GM19324 (cell line): ENCODE results near the gene DCN.

Experiments used
- ATAC-seq: cut with Tn5 transposase; IDR thresholded peaks from one replicate; pipeline ENCODE4 v1.9.1; 2021; ENCODE audit warnings: mild to moderate bottlenecking, moderate library complexity; ENCODE audit not compliant: unreplicated experiment, low FRiP score

DCN gene

DNA sequence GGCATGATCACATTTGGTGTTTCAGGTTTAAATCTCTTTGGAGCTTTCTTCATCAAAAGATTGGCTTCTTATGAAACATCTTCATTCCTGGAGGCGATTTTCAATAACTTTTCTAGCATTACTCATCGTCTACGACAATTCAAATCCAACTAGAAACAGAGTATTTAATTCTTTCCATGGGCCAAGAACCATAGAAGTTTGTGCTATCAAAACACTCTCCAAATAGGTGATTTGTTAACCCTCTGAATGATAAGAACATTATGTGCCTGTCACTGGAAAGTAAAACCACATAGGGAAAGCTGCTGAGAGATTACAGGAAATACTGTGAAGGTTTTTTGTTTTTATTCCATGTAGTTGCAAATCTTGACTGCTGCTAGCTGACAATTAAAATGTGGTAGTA is 6.9 kb upstream of the DCN start:
- no peak for ATAC-seq

DNA sequence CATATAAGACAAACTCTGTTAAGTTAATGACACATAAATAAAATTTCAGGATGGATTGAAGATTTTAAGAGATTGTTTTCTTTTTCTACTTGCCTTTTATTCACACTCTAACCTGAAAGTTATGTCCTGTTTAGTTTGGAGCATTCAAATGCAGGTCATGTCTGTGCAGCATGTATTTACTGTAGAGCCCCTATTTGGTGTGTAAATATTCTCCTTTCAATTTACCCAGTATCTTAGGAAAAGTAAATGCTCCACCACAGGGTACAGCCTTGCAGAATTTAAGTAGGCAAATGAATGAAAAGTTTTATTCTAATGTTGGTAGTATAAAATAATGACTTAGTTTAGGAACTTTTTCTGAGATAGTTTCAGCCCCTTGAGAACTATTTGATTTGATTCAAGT is 6.2 kb upstream of the DCN start:
- ATAC-seq = no peak

DNA sequence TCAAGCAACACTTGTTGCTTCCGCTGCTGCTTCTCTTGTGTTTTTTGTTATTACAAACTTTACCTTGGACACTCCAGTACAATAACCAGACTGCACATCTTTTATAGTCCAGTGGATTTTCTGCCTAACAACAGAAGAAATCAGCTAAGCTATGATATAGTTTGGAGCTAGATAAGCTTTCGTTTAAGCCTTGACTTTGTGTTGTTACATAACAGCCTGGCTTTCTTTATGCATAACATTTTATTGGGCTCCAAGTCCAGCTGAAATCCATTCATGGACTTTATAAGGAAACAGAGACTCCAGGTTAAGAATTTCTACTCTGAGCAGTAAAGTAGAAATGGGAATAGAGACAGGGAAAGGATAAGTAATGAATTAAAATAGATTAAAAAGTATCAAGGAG is 3.5 kb upstream of the DCN start:
- ATAC-seq = no peak

DNA sequence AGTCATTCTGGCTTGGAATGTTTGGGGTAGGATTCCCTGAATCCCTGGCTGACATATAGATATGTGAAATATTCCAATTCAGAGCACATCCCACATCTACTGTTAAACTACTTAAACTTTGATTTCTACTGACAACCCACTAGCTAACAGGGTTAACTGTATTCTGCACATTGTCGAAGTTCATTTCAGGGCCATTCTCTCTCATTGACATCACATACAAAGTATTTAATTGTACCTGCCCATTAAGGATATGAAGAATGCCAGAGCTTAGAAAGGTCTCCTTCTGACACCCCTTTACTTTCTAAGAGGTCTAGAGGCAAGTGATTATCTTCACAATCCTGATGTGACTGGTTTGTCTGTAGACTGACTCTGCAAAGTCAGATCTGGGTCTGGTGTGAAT is 2.8 kb upstream of the DCN start:
- no peak for ATAC-seq

DNA sequence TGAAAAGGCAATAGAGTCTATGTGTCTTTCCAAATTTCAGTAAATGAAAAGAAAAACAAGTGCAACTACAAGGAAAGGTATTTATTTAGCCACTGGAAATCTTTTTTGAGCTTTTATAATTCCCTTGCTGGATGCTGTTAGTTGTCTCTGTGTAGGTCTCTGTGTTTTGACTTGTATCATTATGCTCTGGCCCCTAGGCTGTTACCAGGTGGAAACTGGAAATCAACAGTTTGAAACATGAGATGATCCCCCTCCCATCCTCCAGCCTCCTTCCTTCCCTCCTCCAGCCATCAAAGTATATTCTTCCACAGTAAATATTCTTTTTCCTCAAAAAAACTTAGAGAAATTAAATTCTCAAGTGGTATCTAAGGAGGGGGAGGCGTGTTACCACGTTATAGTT is 934 bp upstream of the DCN start:
- ATAC-seq = no peak

DNA sequence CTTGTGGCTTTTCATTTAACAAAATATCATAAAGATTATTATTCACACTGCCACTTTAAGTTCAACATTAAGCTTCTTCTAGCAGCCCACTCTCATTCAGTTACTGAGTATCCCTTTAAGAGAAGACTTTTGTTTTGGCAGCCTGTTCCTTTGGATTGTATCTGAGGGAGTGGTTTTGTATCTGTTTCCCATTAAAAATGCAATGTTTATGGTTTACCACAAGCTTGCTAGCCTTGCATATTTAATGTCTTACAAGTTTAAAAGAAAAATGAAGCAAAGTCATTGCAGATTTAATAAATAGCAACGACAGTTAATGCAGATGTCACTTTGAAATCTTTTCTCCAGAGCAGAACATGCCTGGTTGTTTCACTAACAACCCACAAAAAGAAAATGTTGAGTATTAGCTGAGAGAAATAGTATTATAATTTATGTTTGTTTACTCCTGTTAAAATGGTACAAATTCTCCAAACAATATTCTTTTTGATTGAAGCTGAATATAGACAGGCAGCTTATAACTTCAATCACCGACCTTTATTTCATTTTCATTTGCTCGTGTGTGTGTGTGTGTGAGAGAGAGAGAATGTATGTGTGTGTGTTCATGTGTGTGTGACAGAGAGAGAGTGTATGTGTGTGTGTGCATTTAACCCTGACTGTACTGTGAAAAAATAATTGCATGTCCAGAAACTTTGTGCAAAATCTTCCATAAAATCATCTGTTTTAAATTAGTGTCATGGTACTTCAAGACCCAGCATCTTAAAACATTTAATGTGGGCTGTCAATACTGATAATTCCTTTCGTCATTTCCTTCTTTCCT is 1.8 kb downstream of the DCN start:
- ATAC-seq = no peak

DNA sequence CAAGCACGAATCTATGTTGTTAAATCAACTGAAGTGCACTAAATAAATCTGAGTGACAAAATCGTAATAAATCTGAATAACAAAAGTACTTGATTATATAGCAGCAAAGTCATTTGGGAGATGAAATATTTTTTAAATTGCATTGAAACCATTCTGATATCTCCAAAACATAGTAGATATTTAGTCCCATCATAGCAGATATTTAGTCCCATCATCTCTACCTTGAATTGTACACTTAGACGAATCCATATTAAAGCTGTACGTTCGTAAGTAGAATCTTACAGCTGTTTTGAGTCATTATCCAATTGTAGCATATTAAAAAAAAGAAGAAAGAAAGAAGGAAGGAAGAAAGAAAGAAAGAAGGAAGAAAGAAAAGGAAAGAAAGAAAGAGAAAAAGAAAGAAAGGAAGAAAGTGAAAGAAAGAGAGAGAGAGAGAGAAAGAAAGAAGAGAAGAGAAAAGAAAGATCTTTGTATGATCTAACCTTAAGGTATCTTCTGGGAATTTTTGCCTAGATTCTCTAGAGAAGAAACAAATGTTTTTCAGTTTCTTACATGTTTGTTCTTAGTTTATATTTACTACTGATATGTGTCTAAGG is 2.6 kb downstream of the DCN start:
- no peak for ATAC-seq

DNA sequence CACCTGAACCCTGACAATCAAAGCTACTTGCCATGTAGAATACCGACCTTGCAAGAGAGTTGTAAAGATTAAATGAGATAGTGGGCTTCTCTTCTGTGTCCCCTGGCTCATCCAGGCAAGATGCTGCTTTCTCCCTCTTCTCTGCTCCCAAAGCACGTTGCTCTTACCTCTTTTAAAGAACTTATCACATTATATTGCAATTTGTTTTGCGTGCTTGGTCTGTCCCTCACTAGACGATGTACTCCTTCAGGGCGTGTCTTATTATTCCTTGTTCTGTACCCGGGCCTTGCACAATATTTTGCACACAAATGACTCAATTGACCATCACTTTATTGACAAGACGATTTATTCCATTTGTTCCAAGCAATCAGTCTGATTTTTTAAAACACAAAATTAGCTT is 3.3 kb downstream of the DCN start:
- no peak for ATAC-seq

DNA sequence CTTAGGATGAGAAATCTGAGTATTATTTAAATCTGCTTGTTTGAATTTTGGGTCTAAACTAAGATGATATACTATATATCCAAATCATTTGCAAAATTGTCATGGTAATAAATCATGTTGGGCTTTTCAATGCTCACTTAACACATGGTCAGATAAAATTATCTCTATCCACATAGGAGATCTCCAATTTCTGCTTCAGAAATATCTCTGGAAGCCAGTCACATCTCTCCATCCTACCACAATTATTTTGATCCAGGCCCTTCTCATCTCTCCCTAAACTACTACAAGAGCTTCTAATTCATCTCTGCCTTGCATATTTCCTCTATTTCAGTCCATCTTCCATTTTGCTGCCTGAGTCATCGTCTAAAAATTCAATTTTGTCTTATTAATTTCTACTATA is 3.8 kb downstream of the DCN start:
- ATAC-seq = no peak

DNA sequence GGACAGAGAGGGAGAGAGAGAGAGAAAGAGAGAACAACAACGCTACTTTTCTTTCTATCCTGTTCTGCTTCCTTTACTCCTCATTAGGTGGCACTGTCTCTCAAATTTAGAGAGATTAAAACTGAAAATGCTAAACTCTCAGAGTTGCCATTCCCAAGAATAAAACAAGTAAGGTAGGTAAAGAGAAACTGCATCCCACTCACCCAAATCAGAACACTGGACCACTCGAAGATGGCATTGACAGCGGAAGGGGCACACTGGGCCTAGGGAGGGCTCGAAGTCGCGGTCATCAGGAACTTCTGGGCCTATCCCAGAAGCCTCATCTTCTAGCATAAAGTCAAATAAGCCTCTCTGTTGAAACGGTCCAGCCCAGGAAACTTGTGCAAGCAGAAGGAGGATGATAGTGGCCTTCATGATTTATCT is 4.5 kb downstream of the DCN start:
- ATAC-seq = no peak

DNA sequence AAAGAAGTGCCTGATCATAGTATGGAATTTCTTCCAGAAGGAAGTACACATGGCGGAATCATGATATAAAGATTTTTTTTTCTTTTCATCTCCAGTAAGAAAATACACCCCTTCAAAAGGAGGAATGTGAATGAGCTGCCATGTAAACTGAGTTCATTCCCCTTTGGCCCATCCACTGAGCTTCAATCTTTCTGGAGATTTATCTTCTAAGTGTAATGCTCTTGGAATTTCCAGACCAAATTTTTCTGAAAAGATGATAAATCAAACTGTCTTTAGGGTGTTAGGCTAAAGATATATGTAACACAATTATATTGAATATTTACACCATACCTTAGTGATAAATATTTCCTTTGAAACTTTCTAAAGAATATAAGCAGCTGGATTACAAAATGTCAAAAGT is 5.2 kb downstream of the DCN start:
- no peak for ATAC-seq

DNA sequence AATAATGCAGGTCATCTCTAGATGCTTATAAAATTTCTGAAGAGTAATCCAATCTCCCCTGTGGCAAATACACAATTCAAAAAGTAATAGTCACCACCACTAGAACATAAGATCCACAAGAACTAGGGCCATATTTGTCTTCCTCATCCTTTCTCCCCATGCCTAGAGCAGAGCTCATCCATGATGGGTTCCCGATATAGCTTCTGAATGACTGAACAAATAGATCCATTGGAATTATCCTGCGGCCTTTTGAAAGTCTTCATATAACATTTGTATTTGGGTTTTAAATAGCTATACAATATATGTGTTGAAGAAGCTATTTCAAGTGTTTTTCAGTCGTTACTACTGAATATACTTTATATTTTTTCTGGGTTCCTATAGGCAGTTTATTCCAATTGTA is 5.7 kb downstream of the DCN start:
- no peak for ATAC-seq

DNA sequence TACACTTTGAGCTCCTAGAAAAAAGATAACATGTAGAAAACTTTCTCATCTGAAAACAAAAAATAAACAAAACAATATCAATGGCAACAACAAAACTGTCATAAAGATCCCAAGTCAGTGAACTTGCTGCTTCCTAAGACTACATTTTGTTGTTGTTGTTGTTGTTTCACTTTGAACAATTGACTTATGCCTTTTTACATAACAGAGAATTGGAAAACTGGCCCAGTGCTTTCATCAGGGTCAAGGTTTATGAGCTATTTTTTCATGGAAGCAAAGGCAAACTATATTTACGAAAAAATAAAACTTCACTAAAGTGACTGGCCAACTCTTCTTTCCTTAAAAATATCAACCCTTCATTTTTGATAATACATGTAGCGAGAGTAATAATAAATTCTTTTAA is 6.3 kb downstream of the DCN start:
- no peak for ATAC-seq

DNA sequence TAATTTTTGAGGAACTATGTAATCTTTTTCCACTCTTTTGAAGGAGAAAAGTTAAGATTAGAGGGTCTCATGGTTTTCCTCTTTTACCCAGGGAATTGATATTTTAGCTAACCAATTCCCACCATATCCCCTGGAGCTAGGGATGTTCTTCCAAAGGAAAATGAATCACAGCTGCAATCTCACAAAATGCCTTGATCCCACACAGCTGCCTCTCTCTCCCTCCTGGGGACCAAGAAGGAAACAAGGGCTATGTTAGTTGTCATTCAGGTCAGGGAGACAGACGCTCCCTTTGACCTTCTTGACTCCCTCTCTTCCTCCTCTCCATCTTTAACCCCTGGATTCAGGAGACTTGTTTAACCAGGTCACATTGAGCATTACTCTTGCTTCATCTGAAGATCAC is 9.5 kb downstream of the DCN start:
- ATAC-seq = no peak

DNA sequence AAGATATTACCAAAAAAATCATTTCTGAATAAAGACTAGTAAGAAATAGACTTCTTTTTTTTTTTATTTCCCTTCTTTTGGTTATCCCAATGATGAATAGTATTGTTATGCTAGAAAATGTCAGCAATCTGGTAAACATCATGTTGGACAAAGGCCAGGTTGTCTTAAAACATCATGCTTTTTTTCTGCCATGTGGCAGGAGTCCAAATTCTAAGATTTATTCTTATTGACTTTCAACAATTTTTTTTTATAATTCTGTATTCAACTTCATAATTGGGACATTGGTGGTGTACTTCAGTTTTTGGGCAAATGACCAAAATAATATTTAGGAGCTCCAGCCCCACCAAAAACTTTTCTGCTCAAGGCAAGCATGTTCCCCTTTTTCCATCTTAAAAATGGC is 10.5 kb downstream of the DCN start:
- no peak for ATAC-seq

DNA sequence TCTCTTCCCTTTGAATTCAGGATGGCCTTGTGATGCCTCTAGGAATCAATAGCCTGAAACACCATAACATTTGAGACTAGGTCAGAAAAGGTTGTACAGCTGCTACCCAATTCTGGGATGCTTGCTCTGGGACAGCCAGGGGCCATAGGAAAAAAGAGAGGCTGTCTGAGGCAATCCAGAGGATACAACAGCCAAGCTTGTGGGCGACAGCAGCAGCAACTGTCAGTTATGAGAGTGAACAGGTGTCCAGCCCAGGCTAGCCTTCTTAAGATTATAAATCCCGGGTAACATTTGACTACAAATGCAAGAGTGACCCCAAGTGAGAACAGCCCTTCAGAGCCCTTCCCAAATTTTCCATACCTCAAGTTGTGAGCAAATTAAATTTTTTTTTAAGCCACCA is 11.1 kb downstream of the DCN start:
- ATAC-seq = no peak

DNA sequence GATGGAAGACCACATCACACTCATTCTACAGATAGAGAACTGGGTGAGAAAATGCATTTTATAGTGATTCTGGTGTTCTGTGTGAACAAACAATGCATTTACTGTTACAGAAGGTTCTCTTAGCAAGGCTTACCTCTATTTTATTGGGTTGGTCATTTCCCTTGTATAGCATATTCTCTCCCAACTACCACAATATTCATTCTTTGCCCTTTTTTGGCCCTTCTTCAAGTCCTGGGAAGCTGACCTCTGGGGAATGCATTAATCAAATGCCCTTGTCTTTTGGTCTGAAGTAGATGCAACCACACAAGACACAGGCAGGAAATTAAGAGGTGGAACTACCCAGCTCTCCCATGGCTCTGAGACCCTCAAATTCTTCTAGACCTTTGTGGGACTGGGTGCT is 19.5 kb downstream of the DCN start:
- ATAC-seq = no peak

DNA sequence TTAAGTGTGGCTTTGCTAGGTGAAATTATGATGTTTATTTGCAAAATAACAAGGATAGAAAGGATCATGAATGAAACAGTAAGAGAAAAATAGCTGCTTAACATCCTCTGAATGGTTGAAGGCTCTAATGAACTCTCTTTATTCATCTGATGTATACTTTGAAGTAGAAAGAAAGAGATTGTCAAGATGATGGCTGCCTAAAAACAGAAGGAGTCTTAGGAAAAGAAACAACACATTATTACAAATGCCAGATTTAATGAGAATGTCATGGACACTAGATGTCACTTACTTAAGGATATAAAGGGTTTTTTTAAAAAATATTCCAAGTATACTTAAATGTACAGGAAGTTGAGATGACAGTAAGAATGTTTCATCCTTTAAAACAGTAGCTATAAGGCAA is 21.6 kb downstream of the DCN start:
- ATAC-seq = no peak

DNA sequence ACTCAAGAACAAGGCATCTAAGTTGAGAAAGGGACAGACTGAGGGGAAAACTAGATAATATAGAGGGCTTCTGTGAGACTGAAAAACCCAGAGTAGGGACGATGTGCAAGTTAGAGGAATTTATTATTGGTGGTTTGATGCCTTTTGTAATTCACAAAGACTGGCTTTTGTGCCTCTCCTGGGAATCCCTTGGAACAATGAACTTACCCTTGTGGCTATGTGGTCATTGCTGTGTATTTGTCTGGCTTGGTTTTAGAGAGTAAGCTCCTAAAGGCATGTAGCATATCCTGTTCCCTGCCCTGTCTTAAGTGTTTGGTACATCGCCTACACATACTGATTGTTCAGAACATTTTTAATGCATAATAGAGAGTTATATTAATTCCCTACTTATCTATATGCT is 26.6 kb downstream of the DCN start:
- ATAC-seq = no peak

DNA sequence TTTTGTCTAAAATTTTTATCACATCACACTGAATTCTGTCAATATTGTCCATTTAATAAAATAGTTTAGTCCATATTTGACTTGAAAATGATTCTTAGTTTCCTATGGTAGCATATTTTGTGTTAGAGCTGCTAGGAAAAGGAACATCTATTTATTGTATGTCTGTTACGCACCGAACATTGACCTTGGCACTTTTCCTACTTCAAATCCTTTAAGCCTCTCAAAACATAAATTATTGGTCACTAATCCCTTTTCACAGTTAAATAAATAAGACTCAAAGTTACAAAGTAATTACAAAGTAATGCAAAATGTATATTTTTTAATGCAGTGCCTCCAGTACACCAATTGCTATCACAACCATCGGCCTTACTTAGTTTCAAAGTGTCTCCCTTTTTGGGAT is 28.5 kb downstream of the DCN start:
- ATAC-seq = no peak

DNA sequence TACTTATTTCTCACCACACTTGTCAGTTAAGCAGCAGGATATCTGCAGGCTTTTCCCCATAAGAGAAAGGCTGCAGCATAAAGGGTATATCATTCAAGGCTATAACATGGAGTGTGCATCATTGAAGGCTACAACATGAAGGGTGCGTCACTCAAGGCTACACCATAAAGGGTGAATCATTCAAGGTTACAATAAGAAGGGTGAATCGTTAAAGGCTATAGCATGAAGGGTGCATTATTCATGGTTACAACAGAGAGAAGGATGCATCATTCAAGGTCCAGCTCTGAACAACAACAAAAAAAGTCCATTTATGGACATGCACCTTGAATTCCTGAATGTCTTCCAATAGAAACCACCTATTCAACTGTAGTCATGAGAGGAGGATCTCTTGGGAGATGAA is 38.6 kb downstream of the DCN start:
- no peak for ATAC-seq

DNA sequence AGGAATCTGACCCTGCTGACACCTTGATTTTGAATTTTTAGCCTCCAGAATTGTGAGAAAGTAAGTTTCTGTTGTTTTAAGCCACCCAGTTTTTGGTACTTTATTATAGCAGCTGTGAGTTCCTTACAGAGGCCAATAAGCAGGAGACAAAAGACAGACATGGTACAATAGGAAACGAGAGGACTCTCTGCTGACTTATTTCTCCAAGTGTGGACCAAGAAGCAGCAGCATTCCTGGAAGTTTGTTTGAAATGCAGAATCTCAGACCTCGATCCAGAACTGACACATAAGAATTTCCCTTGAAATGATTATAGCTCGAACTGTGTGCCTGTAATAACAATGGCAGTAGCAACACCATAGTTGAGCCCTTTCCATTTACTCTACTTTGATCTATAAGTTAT is 39.4 kb downstream of the DCN start:
- ATAC-seq = no peak

DNA sequence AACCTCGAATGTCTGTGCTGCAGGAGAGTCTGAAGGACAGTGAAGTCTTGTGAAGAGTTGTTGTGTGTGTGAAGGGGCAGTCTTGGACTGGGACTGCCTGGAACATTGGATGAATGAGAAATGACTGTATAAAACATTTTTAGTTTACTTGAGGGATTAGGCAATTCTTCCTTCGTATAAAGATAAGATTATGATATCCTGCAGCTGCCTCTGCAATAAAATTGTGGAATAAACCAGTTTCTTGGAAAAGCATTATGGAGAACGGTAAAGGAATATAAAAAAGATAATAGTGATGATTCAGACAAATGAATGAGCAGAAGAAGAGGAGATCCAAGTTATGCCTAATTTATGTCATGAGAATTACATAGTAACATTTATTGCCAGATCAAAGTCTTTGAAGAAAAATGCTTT is 40.4 kb downstream of the DCN start:
- no peak for ATAC-seq
